Astrocyte (in vitro differentiated cells and primary cell): ENCODE data around the gene FAF1.

ENCODE experiments used
- CTCF ChIP-seq: IDR thresholded peaks from 2 replicates; pipeline ENCODE4 v1.5.1; 2011; ENCODE audit warnings: low read depth, mild to moderate bottlenecking, inconsistent platforms, low read length, moderate library complexity; ENCODE audit not compliant: insufficient read depth
- EZH2 ChIP-seq: IDR thresholded peaks from 2 replicates; pipeline ENCODE4 v1.6.1; 2012; ENCODE audit warnings: mild to moderate bottlenecking, low read length, inconsistent platforms; ENCODE audit not compliant: insufficient read depth

DNA sequence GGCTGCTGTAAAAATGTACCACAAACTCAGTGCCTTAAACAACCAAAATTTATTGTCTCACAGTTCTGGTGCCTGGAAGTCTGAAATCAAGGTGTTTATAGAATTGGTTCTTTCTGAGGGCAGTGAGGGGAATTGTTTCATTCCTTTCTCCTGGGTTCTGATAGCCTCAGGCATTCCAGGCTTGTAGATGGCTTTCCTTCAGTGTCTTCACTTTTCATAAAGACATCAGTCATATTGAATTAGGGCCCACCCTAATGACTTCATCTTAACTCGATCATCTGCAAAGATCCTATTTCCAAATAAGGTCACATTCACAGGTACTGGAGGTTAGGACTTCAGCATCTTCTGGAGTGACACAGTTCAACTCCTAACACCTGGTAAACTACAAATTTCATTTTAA lies 25.0 kb upstream of the FAF1 start:
- TF ChIP-seq EZH2 (no peak), CTCF (no peak)
